ENCODE results near the gene GATAD2A. TPM values are rescaled to one million over a fixed set of nuclear protein-coding genes. Genes with fewer than 3 reads are reported as not detected.
A peak's percentile ranks its signal among the peaks of the same experiment; 100 is the strongest.

GATAD2A gene
- total RNA-seq, 2 experiments from 2014 or later: 123 to 139 TPM

DNA sequence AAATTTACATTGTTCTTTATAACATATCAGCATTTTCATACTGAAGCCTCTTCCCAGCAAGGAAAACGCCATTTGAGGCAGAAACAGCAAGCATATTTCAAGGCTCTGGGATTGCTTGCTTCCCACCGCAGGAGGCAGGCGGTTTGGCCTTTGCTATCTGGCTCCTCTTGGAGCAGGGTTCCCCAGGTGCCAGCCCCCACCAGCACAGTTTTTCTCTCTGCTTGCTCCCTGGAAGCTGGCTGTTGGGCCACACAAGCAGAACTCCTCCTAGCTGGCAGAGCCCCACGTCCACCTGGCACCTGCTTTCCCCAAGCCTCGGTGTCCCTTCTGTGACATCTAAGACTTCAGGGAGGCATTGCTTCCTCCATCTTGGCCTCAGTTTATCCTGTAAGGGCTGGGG, 16.7 kb downstream of the GATAD2A start:
- H3K27me3 Mint-ChIP-seq: no peaks in the 10 kb centered on the region
- peaks cover 75% of the 10 kb centered on the region for H3K4me1 Mint-ChIP-seq
- H3K9me3 Mint-ChIP-seq (ENCODE audit: low read depth): no peaks in the 10 kb centered on the region
- DNase-seq (no peak), ATAC-seq (no peak)
- H3K27ac Mint-ChIP-seq: no peak overlapping the region
- no peak overlapping the region for H3K4me3 Mint-ChIP-seq
- ChIA-PET POLR2A (no interaction called here), CTCF (interaction anchor here (0.6 to 1.0 kb wide), 2 partner anchors 15 to 22 kb away, joined by 3 to 4 read pairs; no protein-coding TSS in a partner anchor)
- H3K36me3 Mint-ChIP-seq (ENCODE audit: low read depth): peaks cover 9% of the 10 kb centered on the region
- intact Hi-C loops (cut with DNase I, micrococcal nuclease): no loop called here

DNA sequence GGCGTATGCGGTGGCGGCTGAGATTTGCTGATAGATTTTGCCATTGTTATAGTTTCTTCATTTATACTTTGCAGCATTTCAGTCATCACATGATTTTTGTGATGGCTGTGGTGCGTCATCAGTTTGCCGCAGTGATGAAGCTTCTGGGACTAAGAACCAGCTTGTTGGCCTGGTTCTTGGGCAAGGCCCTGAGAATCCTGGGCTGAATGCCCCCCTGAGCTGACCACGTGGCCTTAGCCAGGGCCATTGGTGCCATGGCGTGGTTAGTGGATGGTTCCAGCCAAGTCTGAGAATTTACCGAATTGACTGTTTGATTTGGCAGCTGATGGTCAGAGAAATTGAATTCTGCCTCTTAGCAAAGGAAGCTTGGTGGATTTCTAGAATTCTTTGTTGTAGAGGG, 17.8 kb downstream of the GATAD2A start:
- POLR2A ChIA-PET: interaction anchor here (0.6 to 1.2 kb wide), 2 partner anchors 9 to 13 kb away, joined by 4 read pairs; no protein-coding TSS in a partner anchor
- H3K27ac Mint-ChIP-seq: no peak overlapping the region

DNA sequence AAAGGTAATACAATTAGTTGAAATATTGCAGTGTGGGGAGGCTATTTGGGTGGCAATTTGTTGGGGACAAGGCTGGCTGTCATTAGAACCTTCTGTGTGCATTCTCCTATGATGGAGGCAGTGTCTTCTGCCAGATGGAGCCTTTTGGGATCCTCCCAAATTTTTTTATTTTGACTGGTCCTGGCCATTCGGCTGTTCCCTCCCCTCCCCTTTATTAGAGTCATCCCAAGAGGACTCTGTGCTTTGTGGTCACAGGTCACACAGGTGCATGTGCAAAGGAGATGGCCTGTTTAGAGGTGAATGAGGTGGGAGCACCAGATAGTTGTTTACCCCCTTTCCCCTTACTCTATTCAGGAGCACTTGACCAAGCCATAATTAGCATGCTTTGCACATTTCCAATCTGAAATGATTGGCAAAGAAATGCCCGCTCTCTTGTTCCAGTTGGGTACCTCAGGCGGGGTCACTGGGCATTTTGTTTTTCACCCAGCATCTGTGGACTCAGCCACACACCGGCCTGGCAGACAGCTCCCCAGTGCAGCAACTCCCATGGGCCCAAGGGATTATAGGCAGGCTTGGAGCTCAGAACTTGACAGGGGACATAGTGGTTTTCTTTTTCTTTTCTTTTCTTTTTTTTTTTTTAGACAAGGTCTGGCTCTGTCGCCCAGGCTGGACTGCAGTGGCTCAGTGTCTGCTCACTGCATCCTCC, 19.8 kb downstream of the GATAD2A start:
- ChIA-PET POLR2A (no interaction called here), CTCF (no interaction called here)
- peaks cover 77% of the 10 kb centered on the region for H3K4me1 Mint-ChIP-seq
- H3K36me3 Mint-ChIP-seq (ENCODE audit: low read depth): peaks cover 15% of the 10 kb centered on the region
- intact Hi-C loops (cut with DNase I, micrococcal nuclease): no loop called here
- no peaks in the 10 kb centered on the region for H3K9me3 Mint-ChIP-seq (ENCODE audit: low read depth)
- H3K27me3 Mint-ChIP-seq: no peaks in the 10 kb centered on the region
- DNase-seq: no peak
- ATAC-seq: no peak
- no peak overlapping the region for H3K27ac Mint-ChIP-seq
- no peak overlapping the region for H3K4me3 Mint-ChIP-seq

More for the DNA sequence above, 17.8 kb downstream of the GATAD2A start:
- Mint-ChIP-seq H3K4me1 (peaks cover 73% of the 10 kb centered on the region), H3K27me3 (no peaks in the 10 kb centered on the region), H3K9me3 (ENCODE audit: low read depth) (no peaks in the 10 kb centered on the region), H3K4me3 (no peak overlapping the region), H3K36me3 (ENCODE audit: low read depth) (peaks cover 13% of the 10 kb centered on the region)
- intact Hi-C loops (cut with DNase I, micrococcal nuclease): no loop called here
- no peak for ATAC-seq
- CTCF ChIA-PET: no interaction called here
- DNase-seq: no peak

DNA sequence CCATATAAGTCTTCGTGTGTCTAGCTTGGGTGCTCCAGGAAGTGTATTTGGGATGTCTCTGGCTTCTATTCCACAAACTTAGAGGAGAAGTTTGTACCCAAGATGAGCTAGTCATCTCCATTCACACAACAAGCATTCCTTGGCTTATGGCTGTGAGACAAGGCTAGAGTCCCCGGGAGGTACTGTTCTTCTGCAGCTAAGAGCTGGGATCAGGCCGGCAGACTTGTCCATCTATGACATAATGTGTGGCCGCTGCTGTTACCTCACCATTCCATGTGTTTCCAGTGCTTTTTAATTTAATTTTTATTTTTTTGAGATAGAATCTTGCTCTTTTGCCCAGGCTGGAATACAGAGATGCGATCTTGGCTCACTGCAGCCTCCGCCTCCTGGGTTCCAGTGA, 20.7 kb downstream of the GATAD2A start:
- POLR2A ChIA-PET: no interaction called here

DNA sequence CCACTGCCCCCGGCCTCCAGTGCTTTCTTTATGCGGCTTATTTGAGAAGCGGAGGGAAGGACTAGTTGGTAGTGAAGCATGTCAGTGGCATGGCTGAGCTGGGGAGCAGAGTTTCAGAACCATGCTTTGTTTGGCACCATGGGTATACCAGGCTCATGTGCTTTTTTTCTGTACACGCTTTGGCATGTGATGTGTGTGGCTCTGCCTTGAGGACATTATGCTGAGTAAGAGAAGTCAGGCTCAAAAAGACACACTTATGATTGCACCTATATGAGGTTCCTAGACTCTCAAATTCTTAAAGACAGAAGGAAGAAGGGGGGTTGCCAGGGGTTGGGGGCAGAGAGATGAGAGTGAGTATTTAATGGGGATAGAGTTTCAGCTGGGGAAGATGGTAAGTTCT, 21.3 kb downstream of the GATAD2A start:
- POLR2A ChIA-PET: no interaction called here
- H3K4me1 Mint-ChIP-seq: peaks cover 73% of the 10 kb centered on the region
- DNase-seq: no peak
- no peak overlapping the region for H3K4me3 Mint-ChIP-seq
- H3K27ac Mint-ChIP-seq: peak overlapping the region; percentile 11
- H3K27me3 Mint-ChIP-seq: no peaks in the 10 kb centered on the region
- intact Hi-C loops (cut with DNase I, micrococcal nuclease): loop anchor here in 1 of 2 experiments (2.0 kb wide), 1 partner anchor 18 kb away; no protein-coding TSS in a partner anchor
- no peaks in the 10 kb centered on the region for H3K9me3 Mint-ChIP-seq (ENCODE audit: low read depth)
- CTCF ChIA-PET: interaction anchor here (1.0 to 1.2 kb wide), 4 partner anchors 9 to 106 kb away, joined by 3 to 4 read pairs (median 4); no protein-coding TSS in a partner anchor
- no peak for ATAC-seq
- peaks cover 12% of the 10 kb centered on the region for H3K36me3 Mint-ChIP-seq (ENCODE audit: low read depth)

More for the DNA sequence above, 20.7 kb downstream of the GATAD2A start:
- CTCF ChIA-PET: interaction anchor here (1.1 to 1.2 kb wide), 3 partner anchors 9 to 106 kb away, joined by 3 to 4 read pairs (median 4); no protein-coding TSS in a partner anchor
- H3K27ac Mint-ChIP-seq: no peak overlapping the region
- no peaks in the 10 kb centered on the region for H3K9me3 Mint-ChIP-seq (ENCODE audit: low read depth)
- intact Hi-C loops (cut with DNase I, micrococcal nuclease): loop anchor here in 1 of 2 experiments (2.0 kb wide), 1 partner anchor 19 kb away; no protein-coding TSS in a partner anchor
- ATAC-seq (no peak), DNase-seq (no peak)
- H3K36me3 Mint-ChIP-seq (ENCODE audit: low read depth): peaks cover 13% of the 10 kb centered on the region
- peaks cover 76% of the 10 kb centered on the region for H3K4me1 Mint-ChIP-seq
- H3K27me3 Mint-ChIP-seq: no peaks in the 10 kb centered on the region
- no peak overlapping the region for H3K4me3 Mint-ChIP-seq

DNA sequence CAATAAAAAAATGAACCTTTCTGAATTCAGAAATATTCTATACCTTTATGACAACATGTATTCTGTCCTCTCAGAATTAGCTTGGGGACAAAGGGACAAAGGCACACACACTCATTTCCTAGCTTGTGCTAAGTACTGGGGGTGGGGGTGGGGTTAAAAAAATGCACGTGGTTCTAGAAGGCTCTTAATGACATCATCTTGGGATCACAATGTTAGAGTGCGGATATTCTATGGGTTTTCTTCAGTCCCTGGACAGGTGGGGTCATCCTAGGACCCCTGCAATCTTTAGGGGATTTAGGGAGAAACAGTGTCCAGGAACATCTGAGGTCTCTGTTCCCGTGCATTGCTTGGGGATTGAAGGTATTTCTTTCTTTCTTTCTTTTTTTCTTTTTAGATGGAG, 21.8 kb downstream of the GATAD2A start:
- Mint-ChIP-seq H3K27ac (no peak overlapping the region), H3K4me3 (no peak overlapping the region), H3K4me1 (peaks cover 69% of the 10 kb centered on the region), H3K36me3 (ENCODE audit: low read depth) (peaks cover 12% of the 10 kb centered on the region), H3K27me3 (no peaks in the 10 kb centered on the region), H3K9me3 (ENCODE audit: low read depth) (no peaks in the 10 kb centered on the region)
- DNase-seq (no peak), ATAC-seq (no peak)
- CTCF ChIA-PET: interaction anchor here (1.0 to 1.1 kb wide), 2 partner anchors 16 to 26 kb away, joined by 3 to 4 read pairs; no protein-coding TSS in a partner anchor
- intact Hi-C loops (cut with DNase I, micrococcal nuclease): loop anchor here in 1 of 2 experiments (2.0 kb wide), 1 partner anchor 17 kb away; no protein-coding TSS in a partner anchor
- POLR2A ChIA-PET: no interaction called here

DNA sequence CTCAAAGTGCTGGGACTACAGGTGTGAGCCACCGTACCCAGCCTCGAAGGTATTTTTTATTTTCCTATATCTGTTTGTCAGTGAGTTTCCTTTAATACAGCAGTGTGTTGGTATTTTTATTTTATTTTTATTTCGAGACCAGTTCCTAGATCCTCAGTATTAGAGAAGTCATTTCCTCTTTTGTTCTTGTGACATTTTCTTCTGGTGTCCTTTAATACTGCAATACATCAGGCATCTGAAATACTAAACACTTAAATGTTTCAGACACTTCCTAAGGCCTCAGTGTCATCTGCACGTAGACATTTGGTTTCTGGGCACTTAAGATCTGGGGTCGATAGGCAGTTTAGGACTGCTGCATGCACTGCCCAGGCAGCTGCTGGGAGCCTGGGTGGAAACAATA, 22.5 kb downstream of the GATAD2A start:
- DNase-seq (no peak), ATAC-seq (no peak)
- intact Hi-C loops (cut with DNase I, micrococcal nuclease): loop anchor here in 1 of 2 experiments (2.0 kb wide), 1 partner anchor 17 kb away; no protein-coding TSS in a partner anchor
- Mint-ChIP-seq H3K36me3 (ENCODE audit: low read depth) (peaks cover 9% of the 10 kb centered on the region), H3K9me3 (ENCODE audit: low read depth) (no peaks in the 10 kb centered on the region), H3K4me1 (peaks cover 72% of the 10 kb centered on the region), H3K27me3 (no peaks in the 10 kb centered on the region), H3K27ac (peak overlapping the region; percentile 72), H3K4me3 (no peak overlapping the region)
- POLR2A ChIA-PET: no interaction called here
- CTCF ChIA-PET: no interaction called here

DNA sequence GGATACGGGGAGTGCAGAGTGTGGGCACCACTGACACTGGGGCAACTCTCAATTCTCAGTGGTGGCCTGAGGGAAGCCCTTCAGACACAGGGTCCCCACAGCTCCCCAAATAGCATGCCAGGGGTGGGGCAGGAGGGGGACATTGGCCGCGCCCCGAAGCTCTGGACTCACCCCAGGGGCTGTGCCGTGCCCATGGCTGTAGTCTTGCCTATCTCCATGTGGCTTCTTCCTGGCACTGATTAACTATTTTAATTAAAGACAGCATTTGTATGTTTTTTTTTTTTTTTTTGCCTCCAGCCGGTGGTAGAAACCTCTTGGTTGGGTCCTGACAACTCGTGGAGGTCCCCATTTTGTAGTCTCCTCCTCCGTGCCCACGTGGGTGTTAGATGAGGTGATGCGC, 23.3 kb downstream of the GATAD2A start:
- no peak overlapping the region for H3K4me3 Mint-ChIP-seq
- CTCF ChIA-PET: no interaction called here
- H3K4me1 Mint-ChIP-seq: peaks cover 70% of the 10 kb centered on the region
- intact Hi-C loops (cut with DNase I, micrococcal nuclease): no loop called here
- ATAC-seq (no peak), DNase-seq (no peak)
- H3K36me3 Mint-ChIP-seq (ENCODE audit: low read depth): peaks cover 12% of the 10 kb centered on the region
- H3K27me3 Mint-ChIP-seq: no peaks in the 10 kb centered on the region
- no peaks in the 10 kb centered on the region for H3K9me3 Mint-ChIP-seq (ENCODE audit: low read depth)
- POLR2A ChIA-PET: no interaction called here
- no peak overlapping the region for H3K27ac Mint-ChIP-seq

DNA sequence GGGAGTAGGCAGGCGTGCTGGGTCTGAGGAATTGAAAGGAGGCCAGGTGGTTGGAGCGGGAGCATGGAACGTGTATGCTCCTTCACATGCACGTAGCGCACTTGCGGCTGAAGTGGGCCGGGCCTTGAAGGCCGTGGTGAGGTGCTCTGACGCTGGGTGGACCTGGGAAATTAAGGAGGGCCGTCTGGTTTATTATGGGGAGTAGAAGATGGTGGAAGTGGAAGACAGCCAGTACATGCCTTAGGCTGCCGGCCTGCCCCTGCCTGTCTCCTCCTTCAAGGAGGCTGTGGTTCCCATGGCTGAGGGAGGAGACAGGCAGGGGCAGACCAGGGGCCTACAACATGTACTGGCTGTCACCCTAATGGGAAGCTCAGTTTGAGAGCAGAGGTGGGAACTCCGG, 23.9 kb downstream of the GATAD2A start:
- ChIA-PET CTCF (interaction anchor here (0.5 to 0.6 kb wide), 2 partner anchors 46 to 136 kb away, joined by 3 read pairs; no protein-coding TSS in a partner anchor), POLR2A (no interaction called here)
- H3K9me3 Mint-ChIP-seq (ENCODE audit: low read depth): no peaks in the 10 kb centered on the region
- peak overlapping the region; percentile 51 for H3K27ac Mint-ChIP-seq
- H3K4me3 Mint-ChIP-seq: no peak overlapping the region
- peaks cover 70% of the 10 kb centered on the region for H3K4me1 Mint-ChIP-seq
- intact Hi-C loops (cut with DNase I, micrococcal nuclease): no loop called here
- no peaks in the 10 kb centered on the region for H3K27me3 Mint-ChIP-seq
- no peak for ATAC-seq
- peaks cover 12% of the 10 kb centered on the region for H3K36me3 Mint-ChIP-seq (ENCODE audit: low read depth)
- DNase-seq: no peak

DNA sequence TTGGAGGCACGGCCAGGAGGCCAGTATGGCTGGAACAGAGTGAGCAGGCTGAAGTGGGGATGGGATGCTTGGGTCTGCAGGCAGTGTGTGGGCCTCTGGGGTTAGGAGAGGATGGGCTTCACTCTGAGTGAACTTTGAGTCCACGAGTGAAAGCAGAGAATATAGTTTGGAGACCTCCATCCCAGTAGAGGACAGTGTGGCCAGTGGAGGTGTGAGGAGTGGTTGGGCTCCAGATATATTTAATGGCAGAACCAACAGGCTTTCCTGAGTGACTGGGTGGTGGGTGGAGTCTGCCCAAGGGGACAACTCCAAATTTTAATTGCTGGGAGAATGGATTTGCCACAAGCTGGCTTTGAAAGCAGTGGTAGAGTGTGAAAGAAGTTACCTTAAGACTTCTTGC, 27.3 kb downstream of the GATAD2A start:
- Mint-ChIP-seq H3K4me1 (peaks cover 58% of the 10 kb centered on the region), H3K4me3 (no peak overlapping the region)

DNA sequence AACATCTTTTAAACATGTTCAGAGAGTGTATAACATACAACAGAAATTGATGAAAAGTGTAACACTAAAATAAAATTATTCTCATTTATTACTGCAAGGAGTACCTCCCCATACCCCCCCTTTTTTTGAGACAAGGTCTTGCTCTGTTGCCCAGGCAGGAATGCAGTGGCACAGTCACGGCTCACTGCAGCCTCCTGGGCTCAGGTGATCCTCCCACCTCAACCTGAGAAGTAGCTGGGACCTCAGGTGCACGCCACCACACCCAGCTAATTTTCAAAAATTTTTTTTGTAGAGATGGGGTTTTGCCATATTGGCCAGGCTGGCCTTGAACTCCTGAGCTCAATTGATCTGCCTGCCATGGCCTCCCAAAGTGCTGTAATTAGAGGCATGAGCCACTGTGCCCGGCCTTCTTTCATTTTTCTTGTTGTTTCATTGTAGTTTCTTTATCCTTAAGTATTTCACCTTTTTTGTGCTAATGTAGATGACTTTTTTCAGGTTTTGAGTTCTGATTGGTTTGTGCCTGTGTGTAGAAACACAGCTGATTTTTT, 28.3 kb downstream of the GATAD2A start:
- CTCF ChIA-PET: no interaction called here
- H3K9me3 Mint-ChIP-seq (ENCODE audit: low read depth): no peaks in the 10 kb centered on the region
- H3K4me1 Mint-ChIP-seq: peaks cover 54% of the 10 kb centered on the region
- H3K4me3 Mint-ChIP-seq: no peak overlapping the region
- H3K27me3 Mint-ChIP-seq: no peaks in the 10 kb centered on the region
- intact Hi-C loops (cut with DNase I, micrococcal nuclease): no loop called here
- peak overlapping the region; percentile 58 for H3K27ac Mint-ChIP-seq
- H3K36me3 Mint-ChIP-seq (ENCODE audit: low read depth): peaks cover 17% of the 10 kb centered on the region
- DNase-seq: no peak
- ATAC-seq: no peak
- POLR2A ChIA-PET: no interaction called here

More for the DNA sequence above, 27.3 kb downstream of the GATAD2A start:
- ChIA-PET POLR2A (no interaction called here), CTCF (no interaction called here)
- H3K9me3 Mint-ChIP-seq (ENCODE audit: low read depth): no peaks in the 10 kb centered on the region
- intact Hi-C loops (cut with DNase I, micrococcal nuclease): no loop called here
- H3K27me3 Mint-ChIP-seq: no peaks in the 10 kb centered on the region
- H3K27ac Mint-ChIP-seq: peak overlapping the region; percentile 66
- DNase-seq (no peak), ATAC-seq (no peak)
- peaks cover 22% of the 10 kb centered on the region for H3K36me3 Mint-ChIP-seq (ENCODE audit: low read depth)

Data from activated CD4-positive, alpha-beta T cell treated with anti-CD3 and anti-CD28 coated beads for 36 hours (primary cell).